Measurements from ENCODE around the gene GMDS. TPM values are rescaled to one million over a fixed set of nuclear protein-coding genes. Genes with fewer than 3 reads are reported as not detected.

The GMDS gene
- total RNA-seq, 1 donor from 2014 or later: 7.2 TPM

- intact Hi-C loops (cut with micrococcal nuclease): no loop called here
- TF ChIP-seq CTCF (IDR thresholded peaks at IDR 0.05; ENCODE audit: borderline replicate concordance): no peak
- no peak overlapping the region for H3K27ac ChIP-seq (replicated peaks)
Observed at GRCh38 chr6:1950631-1951030, 294.8 kb downstream of the GMDS start.

DNA sequence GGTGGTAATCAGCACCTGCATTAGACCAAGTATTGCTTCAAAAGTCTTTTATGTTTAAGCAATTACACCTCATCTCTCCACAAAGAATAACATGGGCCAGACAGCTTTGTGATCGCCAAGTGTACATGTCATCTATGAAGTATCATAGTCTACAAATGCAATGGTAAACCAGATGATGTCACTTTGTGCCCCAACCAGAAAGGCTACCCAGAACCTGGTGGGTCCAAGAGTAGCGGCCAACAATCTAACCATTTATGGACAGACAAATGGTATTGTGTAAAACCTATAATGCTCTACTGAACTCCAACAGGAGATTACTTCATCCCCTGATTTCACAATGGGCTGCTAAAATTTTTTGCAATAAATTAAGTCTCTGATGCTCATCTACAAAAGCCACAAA, 295.9 kb downstream of the GMDS start:
- no peak overlapping the region for H3K27ac ChIP-seq (replicated peaks)
- no peaks in the 10 kb centered on the region for H3K27me3 ChIP-seq (ENCODE audit: low read depth)
- TF ChIP-seq CTCF (IDR thresholded peaks at IDR 0.05; ENCODE audit: borderline replicate concordance): no peak
- H3K4me3 ChIP-seq: no peak overlapping the region
- H3K36me3 ChIP-seq: no peaks in the 10 kb centered on the region
- H3K9me3 ChIP-seq (replicated peaks): no peaks in the 10 kb centered on the region
- H3K4me1 ChIP-seq: no peaks in the 10 kb centered on the region
- intact Hi-C loops (cut with micrococcal nuclease): no loop called here
- no peak for DNase-seq

More at GRCh38 chr6:1950631-1951030, 294.8 kb downstream of the GMDS start:
- no peak overlapping the region for H3K4me3 ChIP-seq
- H3K27me3 ChIP-seq (ENCODE audit: low read depth): no peaks in the 10 kb centered on the region
- H3K4me1 ChIP-seq: no peaks in the 10 kb centered on the region
- no peak for DNase-seq
- no peaks in the 10 kb centered on the region for H3K36me3 ChIP-seq
- no peaks in the 10 kb centered on the region for H3K9me3 ChIP-seq (replicated peaks)

DNA sequence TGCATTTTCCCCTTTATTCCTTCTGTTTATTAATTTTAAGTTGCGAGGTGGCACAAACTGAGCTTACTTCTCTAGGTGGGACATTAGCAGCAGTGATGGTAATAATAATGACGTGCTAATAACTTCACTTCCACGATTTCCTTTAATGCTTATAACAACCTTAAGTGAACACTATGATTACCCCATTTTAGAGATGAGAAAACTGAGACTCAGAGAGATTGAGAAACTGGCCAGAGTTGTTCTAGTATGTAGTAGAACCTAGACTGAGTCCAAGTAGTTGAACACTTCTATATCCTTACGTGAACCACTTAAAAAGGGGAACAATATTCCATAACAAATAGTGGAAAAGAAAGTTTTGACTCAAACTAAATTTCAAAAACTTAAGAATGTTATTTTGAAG, 297.5 kb downstream of the GMDS start:
- H3K27me3 ChIP-seq (ENCODE audit: low read depth): no peaks in the 10 kb centered on the region
- H3K27ac ChIP-seq (replicated peaks): no peak overlapping the region
- H3K9me3 ChIP-seq (replicated peaks): no peaks in the 10 kb centered on the region
- H3K4me3 ChIP-seq: no peak overlapping the region
- H3K4me1 ChIP-seq: no peaks in the 10 kb centered on the region
- no peak for TF ChIP-seq CTCF (IDR thresholded peaks at IDR 0.05; ENCODE audit: borderline replicate concordance)
- no peaks in the 10 kb centered on the region for H3K36me3 ChIP-seq
- intact Hi-C loops (cut with micrococcal nuclease): no loop called here
- no peak for DNase-seq

- DNase-seq: no peak
- H3K27me3 ChIP-seq (ENCODE audit: low read depth): no peaks in the 10 kb centered on the region
- H3K4me1 ChIP-seq: no peaks in the 10 kb centered on the region
- intact Hi-C loops (cut with micrococcal nuclease): no loop called here
- no peaks in the 10 kb centered on the region for H3K9me3 ChIP-seq (replicated peaks)
- H3K36me3 ChIP-seq: no peaks in the 10 kb centered on the region
- no peak for TF ChIP-seq CTCF (IDR thresholded peaks at IDR 0.05; ENCODE audit: borderline replicate concordance)
- no peak overlapping the region for H3K27ac ChIP-seq (replicated peaks)
- H3K4me3 ChIP-seq: no peak overlapping the region
Observed at GRCh38 chr6:1946583-1946982, 298.8 kb downstream of the GMDS start.

GRCh38 chr6:1945235-1945832, 300.1 kb downstream of the GMDS start:
- no peak for TF ChIP-seq CTCF (IDR thresholded peaks at IDR 0.05; ENCODE audit: borderline replicate concordance)
- Histone ChIP-seq H3K27ac (replicated peaks) (no peak overlapping the region), H3K4me3 (no peak overlapping the region), H3K9me3 (replicated peaks) (no peaks in the 10 kb centered on the region), H3K4me1 (no peaks in the 10 kb centered on the region), H3K27me3 (ENCODE audit: low read depth) (no peaks in the 10 kb centered on the region), H3K36me3 (no peaks in the 10 kb centered on the region)
- intact Hi-C loops (cut with micrococcal nuclease): no loop called here
- no peak for DNase-seq

All from left ventricle myocardium inferior (tissue), 1 donor.